ENCODE data around the gene TC2N.
A peak's percentile ranks its signal among the peaks of the same experiment; 100 is the strongest.

The TC2N gene

DNA sequence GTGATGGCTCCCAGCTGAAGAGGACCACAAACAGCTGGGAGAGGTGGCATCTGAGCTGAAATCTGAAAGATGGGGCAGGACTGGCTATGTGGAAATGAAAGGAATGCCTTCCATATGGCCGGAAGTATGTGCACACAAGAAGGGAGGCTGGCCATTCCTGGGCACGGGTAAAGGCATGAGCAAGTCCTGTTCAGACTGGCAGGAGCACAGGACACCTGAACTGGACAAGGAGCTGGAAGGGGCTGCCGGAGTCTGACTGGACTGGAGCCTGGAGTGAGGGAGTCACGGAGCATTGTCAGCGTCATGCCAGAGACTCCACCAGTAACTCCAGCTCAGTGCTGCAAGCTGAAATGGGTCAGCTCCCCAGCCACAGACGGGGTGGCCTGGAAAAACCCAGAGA is 11.9 kb upstream of the TC2N start:
- H4K20me1 ChIP-seq (ENCODE audit: insufficient read depth, low read length) = no peaks in the 10 kb centered on the region
- DNase-seq = no peak
- H3K4me2 ChIP-seq (ENCODE audit: insufficient read depth, low read length) = no peak overlapping the region
- TF ChIP-seq, protein P1, sequence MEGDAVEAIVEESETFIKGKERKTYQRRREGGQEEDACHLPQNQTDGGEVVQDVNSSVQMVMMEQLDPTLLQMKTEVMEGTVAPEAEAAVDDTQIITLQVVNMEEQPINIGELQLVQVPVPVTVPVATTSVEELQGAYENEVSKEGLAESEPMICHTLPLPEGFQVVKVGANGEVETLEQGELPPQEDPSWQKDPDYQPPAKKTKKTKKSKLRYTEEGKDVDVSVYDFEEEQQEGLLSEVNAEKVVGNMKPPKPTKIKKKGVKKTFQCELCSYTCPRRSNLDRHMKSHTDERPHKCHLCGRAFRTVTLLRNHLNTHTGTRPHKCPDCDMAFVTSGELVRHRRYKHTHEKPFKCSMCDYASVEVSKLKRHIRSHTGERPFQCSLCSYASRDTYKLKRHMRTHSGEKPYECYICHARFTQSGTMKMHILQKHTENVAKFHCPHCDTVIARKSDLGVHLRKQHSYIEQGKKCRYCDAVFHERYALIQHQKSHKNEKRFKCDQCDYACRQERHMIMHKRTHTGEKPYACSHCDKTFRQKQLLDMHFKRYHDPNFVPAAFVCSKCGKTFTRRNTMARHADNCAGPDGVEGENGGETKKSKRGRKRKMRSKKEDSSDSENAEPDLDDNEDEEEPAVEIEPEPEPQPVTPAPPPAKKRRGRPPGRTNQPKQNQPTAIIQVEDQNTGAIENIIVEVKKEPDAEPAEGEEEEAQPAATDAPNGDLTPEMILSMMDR (IDR thresholded peaks at IDR 0.05; ENCODE audit: borderline replicate concordance, extremely low read depth, low read length, poor library complexity, severe bottlenecking) = no peak
- no peak for TF ChIP-seq EZH2 (IDR thresholded peaks at IDR 0.05; ENCODE audit: borderline replicate concordance, low read depth, low read length, severe bottlenecking)
- no peak for ATAC-seq (ENCODE audit: insufficient read depth, low read depth)
- no peaks in the 10 kb centered on the region for H3K36me3 ChIP-seq (ENCODE audit: insufficient read depth, low read length)
- H3K4me3 ChIP-seq (ENCODE audit: low read depth in 1 of 2, low read length in 2 of 2) = no peak overlapping the region
- H3K79me2 ChIP-seq (ENCODE audit: insufficient read depth, low read length) = no peaks in the 10 kb centered on the region
- H3K9me3 ChIP-seq (ENCODE audit: insufficient read depth, low read length, severe bottlenecking) = no peaks in the 10 kb centered on the region
- no peak overlapping the region for H3K27ac ChIP-seq (ENCODE audit: low read length)
- H3K9ac ChIP-seq (ENCODE audit: low read depth, low read length) = no peak overlapping the region
- H3K27me3 ChIP-seq (ENCODE audit: insufficient read depth, low read length, poor library complexity) = no peaks in the 10 kb centered on the region
- H2AFZ ChIP-seq (ENCODE audit: low read depth, low read length) = no peak overlapping the region
- H3K4me1 ChIP-seq (ENCODE audit: insufficient read depth, low read length) = peaks cover 27% of the 10 kb centered on the region

DNA sequence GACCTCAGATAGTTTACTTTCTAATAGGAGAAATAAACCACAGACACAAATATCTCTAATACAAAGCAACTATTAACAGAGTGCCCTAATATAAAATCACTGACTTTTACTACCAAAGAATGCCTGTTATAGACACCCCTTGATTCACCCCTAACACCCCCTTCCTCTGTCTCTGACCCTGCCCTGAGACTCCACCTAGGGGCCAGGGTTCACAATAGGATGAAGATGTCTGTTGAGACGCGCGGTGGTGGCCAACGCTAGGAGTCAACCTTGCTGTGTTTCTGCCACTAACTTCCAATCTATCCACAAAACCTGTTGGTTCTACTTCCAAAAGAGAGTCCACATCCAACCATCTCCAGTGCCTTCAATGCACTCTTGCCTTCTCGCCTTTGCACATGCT is 10.9 kb upstream of the TC2N start:
- Histone ChIP-seq H3K27me3 (ENCODE audit: insufficient read depth, low read length, poor library complexity) (no peaks in the 10 kb centered on the region), H4K20me1 (ENCODE audit: insufficient read depth, low read length) (no peaks in the 10 kb centered on the region), H2AFZ (ENCODE audit: low read depth, low read length) (no peak overlapping the region), H3K79me2 (ENCODE audit: insufficient read depth, low read length) (no peaks in the 10 kb centered on the region), H3K4me1 (ENCODE audit: insufficient read depth, low read length) (peaks cover 37% of the 10 kb centered on the region), H3K27ac (ENCODE audit: low read length) (no peak overlapping the region), H3K36me3 (ENCODE audit: insufficient read depth, low read length) (no peaks in the 10 kb centered on the region), H3K4me3 (ENCODE audit: low read depth in 1 of 2, low read length in 2 of 2) (no peak overlapping the region), H3K4me2 (ENCODE audit: insufficient read depth, low read length) (no peak overlapping the region), H3K9ac (ENCODE audit: low read depth, low read length) (no peak overlapping the region), H3K9me3 (ENCODE audit: insufficient read depth, low read length, severe bottlenecking) (no peaks in the 10 kb centered on the region)
- ATAC-seq (ENCODE audit: insufficient read depth, low read depth) (no peak), DNase-seq (no peak)
- TF ChIP-seq, protein P1 (IDR thresholded peaks at IDR 0.05; ENCODE audit: borderline replicate concordance, extremely low read depth, low read length, poor library complexity, severe bottlenecking) = no peak
- TF ChIP-seq EZH2 (IDR thresholded peaks at IDR 0.05; ENCODE audit: borderline replicate concordance, low read depth, low read length, severe bottlenecking) = no peak

DNA sequence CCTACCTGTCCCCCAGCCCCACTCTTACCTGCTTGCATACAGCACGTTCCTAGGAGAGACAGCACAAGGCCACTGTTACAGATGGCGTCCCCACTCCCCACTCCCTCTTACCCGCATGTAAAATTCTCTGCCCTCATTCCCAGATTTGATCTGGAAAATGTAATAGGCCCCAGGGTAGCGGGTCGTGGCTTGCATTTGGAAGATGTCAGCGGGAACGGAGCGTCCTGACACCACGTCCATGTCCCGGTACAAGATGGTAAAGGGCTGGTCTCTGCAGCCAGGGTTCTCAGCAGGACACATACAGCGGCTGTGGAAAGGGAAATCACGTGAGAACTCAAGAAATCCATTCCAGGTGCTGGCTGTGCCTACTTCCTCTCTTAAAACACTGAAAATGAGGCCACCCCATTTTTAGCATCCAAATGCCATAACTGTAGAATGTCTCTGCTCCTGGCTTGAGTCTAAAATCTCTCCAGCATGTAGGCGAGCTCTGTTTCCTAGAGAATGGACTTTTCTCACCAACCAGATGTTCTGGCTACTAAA is 10.1 kb upstream of the TC2N start:
- Histone ChIP-seq H3K79me2 (ENCODE audit: insufficient read depth, low read length) (no peaks in the 10 kb centered on the region), H3K36me3 (ENCODE audit: insufficient read depth, low read length) (no peaks in the 10 kb centered on the region), H3K27me3 (ENCODE audit: insufficient read depth, low read length, poor library complexity) (no peaks in the 10 kb centered on the region), H3K4me3 (ENCODE audit: low read depth in 1 of 2, low read length in 2 of 2) (no peak overlapping the region), H3K9ac (ENCODE audit: low read depth, low read length) (no peak overlapping the region), H3K27ac (ENCODE audit: low read length) (peak overlapping the region; percentile 24), H3K4me2 (ENCODE audit: insufficient read depth, low read length) (no peak overlapping the region), H2AFZ (ENCODE audit: low read depth, low read length) (no peak overlapping the region), H3K9me3 (ENCODE audit: insufficient read depth, low read length, severe bottlenecking) (no peaks in the 10 kb centered on the region), H3K4me1 (ENCODE audit: insufficient read depth, low read length) (peaks cover 45% of the 10 kb centered on the region), H4K20me1 (ENCODE audit: insufficient read depth, low read length) (no peaks in the 10 kb centered on the region)
- TF ChIP-seq, protein P1 (IDR thresholded peaks at IDR 0.05; ENCODE audit: borderline replicate concordance, extremely low read depth, low read length, poor library complexity, severe bottlenecking) = no peak
- TF ChIP-seq EZH2 (IDR thresholded peaks at IDR 0.05; ENCODE audit: borderline replicate concordance, low read depth, low read length, severe bottlenecking) = no peak
- no peak for DNase-seq
- ATAC-seq (ENCODE audit: insufficient read depth, low read depth) = no peak

DNA sequence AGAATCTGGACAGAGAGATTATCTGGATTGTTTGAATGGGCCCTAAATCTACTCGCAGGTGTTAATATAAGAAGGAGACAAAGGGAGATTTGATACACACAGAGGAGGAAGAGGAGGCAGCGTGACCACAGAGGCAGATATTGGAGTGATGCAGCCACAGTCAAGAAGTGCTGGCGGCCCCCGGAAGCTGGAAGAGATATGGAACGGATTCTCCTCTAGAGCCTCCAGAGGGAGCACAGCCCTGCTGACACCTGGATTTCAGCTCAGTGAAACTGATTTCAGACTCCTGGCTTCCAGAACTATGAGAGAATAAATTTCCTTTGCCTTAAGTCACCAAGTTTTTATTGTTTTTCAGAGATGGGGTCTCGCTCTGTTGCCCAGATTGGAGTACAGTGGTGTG is 9.2 kb upstream of the TC2N start:
- H3K27ac ChIP-seq (ENCODE audit: low read length) = 0 out of 2 replicates have a peak overlapping the region, but pooled peaks have one; percentile 98
- no peaks in the 10 kb centered on the region for H3K27me3 ChIP-seq (ENCODE audit: insufficient read depth, low read length, poor library complexity)
- H3K4me3 ChIP-seq (ENCODE audit: low read depth in 1 of 2, low read length in 2 of 2) = no peak overlapping the region
- H3K9ac ChIP-seq (ENCODE audit: low read depth, low read length) = no peak overlapping the region
- no peak for TF ChIP-seq EZH2 (IDR thresholded peaks at IDR 0.05; ENCODE audit: borderline replicate concordance, low read depth, low read length, severe bottlenecking)
- TF ChIP-seq, protein P1 (IDR thresholded peaks at IDR 0.05; ENCODE audit: borderline replicate concordance, extremely low read depth, low read length, poor library complexity, severe bottlenecking) = peak; percentile 7
- ATAC-seq (ENCODE audit: insufficient read depth, low read depth) (no peak), DNase-seq (no peak)
- no peak overlapping the region for H2AFZ ChIP-seq (ENCODE audit: low read depth, low read length)
- H3K9me3 ChIP-seq (ENCODE audit: insufficient read depth, low read length, severe bottlenecking) = no peaks in the 10 kb centered on the region
- no peaks in the 10 kb centered on the region for H3K36me3 ChIP-seq (ENCODE audit: insufficient read depth, low read length)
- no peak overlapping the region for H3K4me2 ChIP-seq (ENCODE audit: insufficient read depth, low read length)
- no peaks in the 10 kb centered on the region for H3K79me2 ChIP-seq (ENCODE audit: insufficient read depth, low read length)
- no peaks in the 10 kb centered on the region for H4K20me1 ChIP-seq (ENCODE audit: insufficient read depth, low read length)
- peaks cover 54% of the 10 kb centered on the region for H3K4me1 ChIP-seq (ENCODE audit: insufficient read depth, low read length)

All from DND-41 (cell line).